GM19324 (cell line): ENCODE results near the gene APRT.
"Not testable (repeated sequence)": the region's sequence is repeated elsewhere in the genome, so short reads cannot be mapped to it uniquely, and the experiment has no call there.

Source experiments
- ATAC-seq: cut with Tn5 transposase; IDR thresholded peaks from one replicate; pipeline ENCODE4 v1.9.1; 2021; ENCODE audit warnings: mild to moderate bottlenecking, moderate library complexity; ENCODE audit not compliant: unreplicated experiment, low FRiP score

Gene APRT

DNA sequence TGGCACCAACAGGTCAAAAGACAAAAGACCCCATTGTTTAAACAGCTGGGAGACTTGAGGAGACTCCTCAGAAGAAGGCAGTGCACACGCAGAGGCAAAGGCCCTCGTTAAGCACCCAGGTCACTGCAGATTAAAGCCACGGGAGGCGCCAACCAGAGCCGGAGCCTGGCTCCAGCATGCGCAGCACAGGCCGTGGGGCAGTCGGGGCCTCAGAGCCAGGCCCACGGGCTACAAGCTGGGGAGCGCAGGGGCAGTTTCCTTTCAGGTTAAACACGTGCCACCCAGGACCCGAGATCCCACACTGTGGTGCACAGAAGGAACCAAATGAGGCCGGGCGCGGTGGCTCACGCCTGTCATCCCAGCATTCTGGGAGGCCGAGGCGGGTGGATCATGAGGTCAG, 35.9 kb downstream of the APRT start:
- no peak for ATAC-seq

DNA sequence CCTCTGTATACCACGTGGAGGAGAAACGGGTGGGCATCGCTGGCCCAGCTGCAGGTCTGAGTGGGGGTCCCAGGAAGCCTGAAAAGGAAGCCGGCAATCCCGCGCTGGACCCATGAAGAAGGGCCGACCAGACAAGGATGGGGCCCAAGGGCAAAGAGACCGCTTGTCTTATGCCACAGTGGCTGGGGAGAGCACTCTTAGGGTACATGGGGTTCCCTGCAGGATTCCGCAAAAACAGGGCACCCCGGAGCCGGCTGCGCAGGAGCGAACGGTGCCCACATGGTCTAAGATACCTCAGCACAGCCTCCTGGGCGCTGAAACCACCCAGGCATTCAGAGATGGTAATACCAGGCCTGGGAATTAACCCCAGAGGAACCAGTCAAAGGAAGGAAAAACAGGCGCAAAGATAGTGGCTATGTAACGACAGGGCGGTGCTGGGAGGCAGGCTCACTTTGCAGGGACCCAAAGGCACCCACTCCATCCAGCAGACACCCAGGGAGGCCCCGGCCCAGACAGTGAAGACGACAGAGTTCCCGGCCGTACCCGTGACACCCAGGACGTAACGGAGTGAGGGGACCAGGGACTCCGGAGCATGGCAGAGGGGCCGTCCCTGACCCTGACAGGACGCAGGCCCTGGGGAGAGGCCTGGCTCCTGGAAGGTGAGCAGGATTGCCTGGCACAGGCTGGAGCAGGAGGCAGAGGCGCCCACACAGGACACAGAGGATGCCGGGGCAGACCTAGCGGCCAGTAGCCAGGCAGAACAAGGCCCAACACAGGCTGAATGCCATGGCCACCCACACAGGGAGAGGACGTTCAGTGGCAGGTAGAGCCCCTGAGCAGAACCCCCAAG, 37.0 kb downstream of the APRT start:
- no peak for ATAC-seq

DNA sequence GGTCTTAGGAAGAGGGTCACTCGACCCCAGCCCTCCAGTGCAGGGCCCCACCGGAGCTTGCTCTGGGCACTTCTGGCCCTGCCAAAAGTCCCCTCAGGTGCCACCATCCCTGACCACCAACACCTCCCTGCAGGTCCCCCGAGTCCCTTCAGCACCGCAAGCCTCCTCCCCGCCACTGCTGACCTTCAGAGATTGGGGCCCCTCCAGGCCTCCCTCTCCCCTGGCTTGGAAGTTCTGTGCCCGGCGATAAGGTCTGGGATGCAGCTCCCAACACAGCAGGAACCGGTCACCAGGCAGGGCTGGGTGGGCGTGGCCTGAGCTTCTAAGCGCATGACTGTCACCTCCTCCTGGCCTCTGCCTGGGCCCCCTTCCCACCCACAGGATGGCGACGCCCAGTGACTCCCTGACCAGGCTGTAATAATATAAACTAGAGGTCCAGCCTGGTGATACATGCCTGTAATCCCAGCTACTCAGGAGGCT, 37.9 kb downstream of the APRT start:
- ATAC-seq: no peak

DNA sequence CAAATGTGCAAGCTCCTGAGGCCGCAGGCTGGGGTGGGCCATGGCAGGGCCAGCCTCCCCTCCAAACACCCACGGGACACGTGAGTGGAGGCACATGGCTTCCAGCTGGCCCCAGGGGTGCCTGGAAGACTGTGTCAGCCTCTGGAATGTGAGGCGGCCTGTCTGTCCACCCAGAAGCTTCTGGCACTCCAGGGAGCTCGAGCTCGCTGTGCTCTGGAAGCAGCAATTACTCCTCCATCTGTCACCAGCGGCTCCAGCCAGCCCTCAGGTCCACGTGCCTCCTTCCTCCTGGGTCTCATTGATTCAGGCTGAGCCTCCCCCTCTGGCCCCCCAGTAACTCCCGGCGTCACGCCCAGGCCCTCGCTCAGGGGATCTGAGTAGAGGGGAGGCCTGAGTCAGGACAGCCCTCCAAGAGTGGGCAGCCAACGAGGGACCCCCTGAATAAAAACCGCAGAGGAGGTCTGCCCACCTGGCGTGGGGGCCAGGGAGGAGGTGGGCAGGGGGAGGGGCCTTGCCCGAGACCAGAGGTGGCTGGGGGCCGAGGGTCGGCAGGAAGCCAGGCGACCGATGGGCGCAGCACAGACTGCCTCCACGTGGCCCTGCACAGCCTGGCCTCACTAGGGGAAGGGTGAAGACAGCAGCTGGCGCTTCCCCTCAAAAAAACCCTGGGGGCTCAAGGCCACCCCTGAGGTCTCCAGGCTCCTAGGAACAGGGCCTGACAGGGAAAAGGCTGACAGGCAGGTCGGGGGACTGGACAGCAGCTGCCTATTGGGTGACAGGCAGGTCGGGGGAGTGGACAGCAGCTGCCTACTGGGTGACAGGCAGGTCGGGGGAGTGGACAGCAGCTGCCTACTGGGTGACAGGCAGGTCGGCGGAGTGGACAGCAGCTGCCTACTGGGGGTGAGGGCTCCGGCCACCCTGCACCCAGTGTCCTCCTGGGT, 38.6 kb downstream of the APRT start:
- ATAC-seq: no peak

DNA sequence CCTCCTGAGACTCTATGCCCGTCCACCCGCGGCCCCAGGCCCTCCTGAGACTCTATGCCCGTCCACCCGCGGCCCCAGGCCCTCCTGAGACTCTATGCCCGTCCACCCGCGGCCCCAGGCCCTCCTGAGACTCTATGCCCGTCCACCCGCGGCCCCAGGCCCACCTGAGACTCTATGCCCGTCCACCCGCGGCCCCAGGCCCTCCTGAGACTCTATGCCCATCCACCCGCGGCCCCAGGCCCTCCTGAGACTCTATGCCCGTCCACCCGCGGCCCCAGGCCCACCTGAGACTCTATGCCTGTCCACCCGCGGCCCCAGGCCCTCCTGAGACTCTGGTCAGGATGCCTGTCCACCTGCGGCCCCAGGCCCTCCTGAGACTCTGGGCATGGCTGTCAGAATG, 39.9 kb downstream of the APRT start:
- not testable (repeated sequence) for ATAC-seq

DNA sequence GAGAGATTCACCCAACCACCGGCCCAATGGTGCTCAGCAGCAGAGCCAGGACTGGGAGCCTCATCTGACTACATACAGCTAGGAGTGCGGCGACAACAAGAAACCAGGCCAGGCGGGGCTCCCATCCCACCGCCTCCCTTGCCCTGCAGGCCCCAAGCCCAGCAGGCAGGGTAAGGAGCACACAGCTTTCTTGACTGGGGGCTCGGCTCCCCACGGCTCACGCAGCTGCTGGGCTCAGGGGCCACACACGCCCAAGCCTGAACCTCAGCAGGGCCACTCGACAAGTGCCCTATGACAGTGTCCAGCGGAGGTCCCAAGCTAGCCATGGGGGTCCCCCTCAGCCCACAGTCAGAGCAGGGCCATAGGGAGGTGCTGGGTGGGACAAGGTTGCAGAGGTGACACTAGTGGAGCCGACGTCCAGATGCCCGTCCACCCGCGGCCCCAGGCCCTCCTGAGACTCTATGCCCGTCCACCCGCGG, 40.4 kb downstream of the APRT start:
- ATAC-seq: no peak

DNA sequence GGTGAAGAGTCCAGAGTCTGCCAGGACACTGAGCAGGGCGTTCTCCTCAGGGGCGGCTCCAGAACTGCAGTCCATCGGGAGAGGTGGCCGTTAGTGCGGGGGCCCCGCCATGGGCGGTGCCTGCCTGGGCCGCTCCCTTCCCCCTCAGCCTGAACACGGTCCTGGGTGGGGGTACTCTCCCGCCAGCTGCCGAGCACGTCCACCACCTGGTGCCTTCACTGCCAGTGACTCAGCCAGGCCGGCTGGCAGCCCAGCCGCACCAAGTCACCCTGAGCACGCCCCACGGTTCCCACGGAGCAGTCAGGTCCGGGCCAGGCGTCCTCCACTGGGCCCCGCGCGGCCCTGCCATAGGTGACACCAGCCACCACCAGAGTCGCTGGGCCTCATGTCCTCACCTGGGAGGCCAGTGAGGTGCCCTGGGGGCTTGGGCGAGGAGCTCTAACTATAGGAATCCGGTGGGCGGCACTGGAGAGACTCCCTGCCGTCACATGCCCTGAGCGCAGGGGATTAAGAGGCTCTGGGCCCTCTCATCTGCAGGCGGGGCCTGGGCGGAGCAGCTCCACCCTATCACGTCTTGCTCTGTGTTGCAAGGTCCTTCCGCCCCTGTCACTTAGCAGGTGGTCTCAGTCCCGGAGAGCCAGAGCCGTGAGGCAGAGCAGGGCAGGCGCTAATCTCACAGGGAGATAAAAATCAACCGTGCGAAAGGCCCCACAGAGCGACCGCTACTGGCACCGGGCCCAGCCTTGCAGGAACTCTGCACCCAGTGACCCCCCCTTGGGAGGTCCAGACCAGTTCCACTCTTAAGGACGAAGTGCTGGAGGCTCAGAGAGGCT, 41.1 kb downstream of the APRT start:
- ATAC-seq: no peak

DNA sequence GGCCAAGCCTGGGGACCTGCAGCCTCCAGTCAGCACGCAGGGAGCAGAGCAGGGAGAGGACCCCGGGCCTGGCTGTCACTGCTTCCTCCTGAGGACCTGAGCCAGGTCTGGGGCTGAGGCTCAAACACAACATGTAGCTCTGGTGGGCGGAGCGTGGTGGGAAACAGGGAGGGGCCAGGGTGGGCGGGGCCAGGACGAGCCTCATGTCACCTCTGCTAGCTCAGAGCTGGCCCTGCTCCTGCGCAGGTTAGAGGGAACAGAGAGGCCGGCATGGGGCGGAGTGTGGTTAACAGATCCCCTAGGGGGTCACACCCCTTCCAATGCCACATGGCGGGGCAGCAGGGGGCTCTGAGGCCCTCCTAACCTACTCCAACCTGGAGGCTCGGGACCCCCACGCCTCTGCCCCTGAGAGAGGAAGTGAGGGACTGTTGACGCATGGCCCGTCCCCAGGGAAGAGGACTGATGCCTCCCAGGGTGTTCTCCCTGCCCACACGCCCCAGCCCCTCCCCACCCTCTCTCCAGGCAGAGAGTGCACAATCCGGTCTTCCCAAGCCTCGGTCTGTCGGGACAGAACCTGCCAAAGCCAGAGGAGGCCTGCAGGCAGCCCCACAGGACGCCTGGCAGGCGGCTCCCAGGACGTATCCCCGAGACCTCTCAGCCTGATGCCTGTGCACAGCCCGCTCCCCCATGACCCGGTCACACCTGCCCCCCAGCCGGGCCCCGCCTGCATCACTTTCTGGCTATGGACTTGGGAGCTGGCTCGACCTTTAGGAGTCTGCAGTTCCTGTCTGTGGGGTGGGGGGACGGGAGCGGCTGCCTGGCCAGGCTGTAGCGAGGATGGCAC, 41.9 kb downstream of the APRT start:
- ATAC-seq: no peak

DNA sequence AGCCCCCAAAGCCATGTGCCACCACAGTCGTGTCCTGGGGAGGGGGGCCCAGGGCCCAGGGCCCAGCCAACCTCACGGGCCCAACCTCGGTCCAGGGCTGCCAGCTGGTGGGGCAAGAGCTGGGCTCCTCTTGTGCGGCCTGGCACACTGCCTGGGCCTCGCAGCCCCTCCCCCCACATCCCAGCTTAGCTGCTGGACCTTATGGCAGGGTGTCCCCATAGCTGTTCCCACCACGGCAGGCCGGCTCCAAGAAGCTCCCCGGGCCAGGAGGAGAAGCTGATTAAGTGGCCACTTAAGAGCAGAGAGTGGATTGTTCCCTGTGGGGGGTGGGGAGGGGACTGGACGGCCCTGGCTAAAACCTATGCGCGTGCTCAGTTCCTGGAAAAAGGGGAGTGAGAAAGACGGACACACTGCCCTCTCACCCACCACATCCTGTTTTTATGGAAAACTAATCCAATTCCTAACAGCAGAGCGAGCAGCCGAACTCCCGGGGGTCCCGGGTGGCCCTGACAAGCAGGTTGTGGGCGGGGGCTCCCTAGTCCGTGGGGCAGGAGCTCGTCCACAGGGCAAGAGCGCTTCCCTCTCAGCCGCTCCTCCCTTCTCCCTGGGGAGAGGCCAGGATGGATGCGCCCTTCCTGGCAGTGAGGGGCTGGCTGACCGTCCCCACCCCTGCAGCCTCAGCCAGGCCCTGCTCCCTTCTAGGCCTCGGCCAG, 43.5 kb downstream of the APRT start:
- no peak for ATAC-seq

DNA sequence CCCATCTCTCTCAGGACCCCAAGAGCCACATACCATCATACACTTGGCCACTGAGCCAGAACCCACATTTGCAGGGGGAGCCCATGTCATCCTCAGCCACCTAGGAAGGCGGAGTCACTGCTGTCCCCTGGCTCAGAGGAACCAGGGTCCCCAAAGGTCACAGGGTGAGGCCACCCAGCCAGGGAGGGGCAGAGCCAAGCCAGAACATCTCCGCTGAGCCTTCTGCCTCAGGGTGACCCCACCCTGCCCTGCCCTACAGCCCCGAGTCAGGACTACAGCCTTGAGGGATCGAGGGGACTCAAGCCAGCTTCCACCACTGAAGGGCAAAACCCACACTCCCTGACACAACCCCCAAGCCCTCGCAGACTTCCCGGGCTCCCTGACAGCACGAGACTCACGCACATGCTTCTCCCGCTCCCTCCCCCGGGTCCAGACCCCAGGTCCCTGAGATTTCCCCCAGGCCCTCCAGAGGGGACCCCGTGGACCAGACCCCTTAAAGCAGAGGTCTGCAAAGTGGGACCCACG, 44.1 kb downstream of the APRT start:
- no peak for ATAC-seq

DNA sequence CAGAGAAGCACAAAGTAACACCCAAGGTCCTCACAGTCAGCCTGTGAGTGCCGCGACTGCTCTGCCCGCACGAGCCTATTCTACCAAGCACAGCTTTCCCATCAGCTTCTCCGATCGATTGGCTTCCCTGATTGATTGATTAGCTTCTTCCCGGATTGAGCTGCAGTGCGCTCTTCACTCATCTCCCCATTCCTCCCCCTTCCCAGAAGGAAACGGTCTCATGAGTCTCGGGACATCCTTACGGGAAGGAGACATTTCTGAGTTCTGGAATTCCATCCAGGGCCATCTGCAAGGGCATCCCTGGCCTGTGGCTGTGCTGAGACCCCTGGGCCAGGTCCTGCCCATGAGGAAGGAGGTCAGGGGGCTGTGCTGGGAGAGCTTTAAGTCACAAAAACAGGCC, 44.8 kb downstream of the APRT start:
- no peak for ATAC-seq

DNA sequence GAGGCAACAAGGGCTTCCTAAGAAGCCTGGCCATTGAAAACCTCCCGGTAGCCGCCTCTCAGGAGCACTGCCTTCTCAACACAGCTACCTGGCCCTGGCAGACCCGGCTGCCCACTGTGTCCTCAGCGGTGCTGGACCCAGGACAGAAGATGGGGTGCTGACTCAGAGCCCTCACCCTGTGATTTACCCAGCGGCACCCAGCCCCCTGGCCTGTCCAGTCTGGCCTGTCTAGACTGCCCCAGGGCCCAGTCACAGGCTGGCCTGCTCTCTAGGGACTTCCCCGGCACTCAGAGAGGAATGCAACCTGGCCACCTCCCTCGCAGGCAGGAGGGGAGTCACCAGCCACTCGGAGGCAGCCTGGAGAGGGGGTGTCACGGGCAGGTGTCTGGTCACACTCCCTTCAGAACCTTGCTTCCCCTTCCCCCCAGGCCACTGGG, 46.8 kb downstream of the APRT start:
- ATAC-seq: no peak

DNA sequence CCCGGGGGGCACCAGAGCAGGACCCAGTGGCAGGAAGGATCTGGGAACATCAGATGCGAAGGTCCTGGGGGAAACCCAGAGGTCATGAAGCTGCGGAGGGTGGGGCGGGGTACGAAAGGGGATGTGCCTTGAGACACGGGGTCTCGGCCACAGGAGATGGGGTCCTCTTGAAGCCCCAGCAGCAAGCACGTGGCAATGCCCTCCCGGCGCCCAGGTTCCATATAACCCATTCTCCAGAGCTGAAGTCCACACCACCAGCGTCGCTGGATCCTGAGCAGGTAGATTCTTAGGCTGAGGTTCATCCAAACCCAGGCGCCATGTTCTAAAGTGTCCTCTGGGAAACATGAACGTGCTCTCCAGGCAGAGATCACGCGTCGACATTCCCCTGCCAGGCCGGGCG, 47.6 kb downstream of the APRT start:
- ATAC-seq: no peak

DNA sequence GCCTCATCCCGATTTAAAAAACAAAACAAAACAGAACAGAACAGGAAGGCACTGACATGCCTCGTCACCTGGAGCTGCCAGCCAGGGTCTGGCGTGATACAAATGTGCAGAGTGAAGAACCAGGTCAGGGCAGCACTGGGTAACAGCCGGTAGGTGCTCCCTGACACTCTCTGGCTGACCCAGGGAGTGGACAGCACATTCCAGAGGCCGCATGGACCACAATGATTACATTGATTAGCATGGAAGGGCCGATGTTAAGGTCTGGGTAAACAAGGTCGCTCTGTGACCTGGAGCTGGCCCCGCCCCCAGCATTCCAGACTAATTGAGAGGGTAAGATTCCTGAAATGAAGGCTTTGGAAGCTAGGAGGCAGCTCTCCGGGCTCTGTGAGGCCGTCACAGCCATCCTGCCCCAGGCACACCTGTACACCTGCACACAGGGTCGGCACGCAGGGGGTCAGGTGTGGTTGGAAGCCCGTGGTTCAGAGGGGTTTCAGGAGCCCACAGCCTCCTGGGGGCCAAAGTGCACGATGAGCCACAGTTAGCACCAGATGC, 48.1 kb downstream of the APRT start:
- no peak for ATAC-seq

DNA sequence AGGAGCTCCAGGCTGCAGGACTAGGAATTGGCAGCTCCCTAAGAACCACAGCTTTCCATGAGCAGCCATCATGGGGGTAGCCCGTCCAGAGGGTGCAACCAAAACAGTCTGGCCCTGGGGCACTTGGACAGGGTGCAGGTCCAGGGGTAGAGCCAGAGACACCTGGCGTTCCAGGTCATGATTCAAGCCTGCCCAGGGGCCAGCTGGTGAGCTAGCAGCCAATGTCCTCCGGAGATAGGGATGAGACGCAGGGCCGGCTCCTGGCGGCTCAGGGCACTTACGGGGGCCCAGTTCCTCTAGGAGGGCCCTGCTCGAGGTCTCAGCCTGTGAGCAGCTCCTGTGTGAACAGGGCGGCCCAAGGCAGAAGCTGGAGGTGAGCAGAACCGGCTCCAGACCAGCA, 48.8 kb downstream of the APRT start:
- ATAC-seq: no peak

DNA sequence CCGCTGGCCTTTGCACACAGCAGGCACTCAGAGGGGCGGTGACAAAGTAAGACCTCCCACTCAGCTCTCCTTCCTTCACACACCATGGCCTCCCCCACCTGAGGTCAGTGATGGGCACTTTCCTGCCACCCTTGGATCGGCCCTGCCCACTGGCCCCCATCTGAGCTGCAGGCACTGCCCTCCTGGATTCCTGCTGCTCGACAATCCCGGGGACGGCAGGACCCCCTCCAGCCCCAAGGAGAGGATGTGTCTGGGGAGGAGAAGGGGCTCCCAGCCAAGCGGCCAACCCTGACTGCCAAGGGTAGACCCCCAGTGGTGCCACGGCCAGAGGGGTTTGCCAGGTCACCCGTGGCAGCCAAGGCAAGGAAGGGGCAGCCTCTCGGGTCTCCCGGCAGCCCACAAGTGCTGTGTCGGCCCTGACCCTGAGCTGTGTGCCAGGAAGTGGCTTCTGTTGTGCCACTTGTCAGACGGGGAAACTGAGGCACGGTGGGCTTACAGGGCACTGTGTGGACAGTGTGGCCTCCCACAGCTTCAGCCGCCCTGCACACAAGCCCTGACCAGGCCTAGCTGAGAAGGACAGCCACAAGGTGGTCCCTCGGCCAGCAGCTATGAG, 49.4 kb downstream of the APRT start:
- no peak for ATAC-seq

DNA sequence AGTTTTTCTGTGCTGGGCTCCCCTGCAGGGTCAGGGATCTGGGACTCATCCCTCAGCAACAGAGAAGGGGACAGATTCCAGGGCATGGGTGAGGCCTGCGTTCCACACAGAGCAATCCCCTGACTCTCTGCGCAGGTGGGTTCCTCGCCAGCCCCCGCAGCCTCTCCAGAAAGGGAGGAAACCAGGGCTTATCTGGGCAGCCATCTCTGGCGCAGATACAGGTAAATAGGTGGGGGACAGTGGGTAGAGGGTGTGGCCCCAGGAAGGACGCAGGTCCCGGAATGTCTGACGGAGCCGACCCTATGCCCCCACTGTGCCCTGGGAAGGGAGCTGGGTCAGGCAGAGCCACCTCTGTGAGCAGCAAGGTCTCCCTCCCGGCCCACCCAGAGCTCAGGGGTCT, 49.9 kb downstream of the APRT start:
- no peak for ATAC-seq

DNA sequence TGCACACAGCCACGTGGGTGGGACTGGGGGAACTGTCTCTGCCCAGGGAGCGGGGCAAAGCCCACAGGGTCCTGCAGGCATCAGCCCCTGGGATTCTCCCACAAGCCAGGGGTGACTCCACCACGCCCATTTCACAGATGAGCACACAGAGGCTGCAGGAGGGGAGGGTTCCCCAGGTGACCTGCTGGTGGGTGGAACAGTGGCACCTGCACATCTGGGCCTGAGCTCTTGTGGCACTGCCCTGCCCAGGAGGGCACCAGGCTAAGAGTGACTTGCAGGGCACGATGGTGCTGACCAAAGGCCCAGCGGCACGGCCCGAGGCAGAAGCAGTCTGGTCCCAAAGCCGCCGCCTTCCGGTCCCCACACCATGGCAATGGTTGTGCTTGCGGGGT, 50.6 kb downstream of the APRT start:
- no peak for ATAC-seq
